ENCODE data around the gene ANK3. TPM values are rescaled to one million over a fixed set of nuclear protein-coding genes. Genes with fewer than 3 reads are reported as not detected.

Gene ANK3
- total and polyA plus RNA-seq, 2 experiments from 2014 or later, result 0.14 to 0.54 TPM

GRCh38 chr10:60413306-60414012 is 23.8 kb upstream of the ANK3 start:
- Histone ChIP-seq H3K4me3 (no peak overlapping the region), H3K9me3 (ENCODE audit: low read depth) (no peaks in the 10 kb centered on the region), H3K27me3 (replicated peaks; ENCODE audit: insufficient read depth) (no peaks in the 10 kb centered on the region), H4K20me1 (ENCODE audit: insufficient read depth) (no peaks in the 10 kb centered on the region), H3K9ac (no peak overlapping the region), H3K4me1 (ENCODE audit: insufficient read depth) (peaks cover 27% of the 10 kb centered on the region), H3K9me2 (ENCODE audit: insufficient read depth) (no peaks in the 10 kb centered on the region), H3K79me2 (ENCODE audit: insufficient read depth) (no peaks in the 10 kb centered on the region), H3K27ac (no peak overlapping the region), H3F3A (ENCODE audit: insufficient read depth) (peaks cover 6% of the 10 kb centered on the region; the same call in 1 of the 2 replicates), H2AFZ (no peak overlapping the region), H3K4me2 (ENCODE audit: unreplicated experiment) (no peak overlapping the region), H3K36me3 (ENCODE audit: low read depth) (no peaks in the 10 kb centered on the region)
- WGBS, 2 experiments (ENCODE audit: low coverage in 1 of 2, low lambda C conversion rate in 2 of 2, missing lambda C conversion rate in 2 of 2), result 79 to 88% methylated on average over 2 of the region's 2 CpGs
- TF ChIP-seq EZH2phosphoT487 (IDR thresholded peaks at IDR 0.05; ENCODE audit: insufficient read depth, low read depth) (no peak), EZH2 (IDR thresholded peaks at IDR 0.05; ENCODE audit: insufficient read depth, poor library complexity, severe bottlenecking) (no peak)
- no peak for DNase-seq
- in situ Hi-C loops (cut with MboI), result no loop called here

- no peaks in the 10 kb centered on the region for H3K36me3 ChIP-seq (ENCODE audit: low read depth)
- no peak for TF ChIP-seq EZH2phosphoT487 (IDR thresholded peaks at IDR 0.05; ENCODE audit: insufficient read depth, low read depth)
- no peak for TF ChIP-seq EZH2 (IDR thresholded peaks at IDR 0.05; ENCODE audit: insufficient read depth, poor library complexity, severe bottlenecking)
- peaks cover 21% of the 10 kb centered on the region for H3K4me1 ChIP-seq (ENCODE audit: insufficient read depth)
- H3K4me3 ChIP-seq, result no peak overlapping the region
- in situ Hi-C loops (cut with MboI), result no loop called here
- H3K79me2 ChIP-seq (ENCODE audit: insufficient read depth), result no peaks in the 10 kb centered on the region
- no peak overlapping the region for H3K27ac ChIP-seq
- 93 to 95% methylated on average over 3 of the region's 3 CpGs for WGBS, 2 experiments (ENCODE audit: low coverage in 1 of 2, low lambda C conversion rate in 2 of 2, missing lambda C conversion rate in 2 of 2)
- H4K20me1 ChIP-seq (ENCODE audit: insufficient read depth), result no peaks in the 10 kb centered on the region
- H3K9me2 ChIP-seq (ENCODE audit: insufficient read depth), result no peaks in the 10 kb centered on the region
- DNase-seq, result no peak
- H3K4me2 ChIP-seq (ENCODE audit: unreplicated experiment), result no peak overlapping the region
- no peak overlapping the region for H3K9ac ChIP-seq
- no peaks in the 10 kb centered on the region for H3K27me3 ChIP-seq (replicated peaks; ENCODE audit: insufficient read depth)
- H2AFZ ChIP-seq, result no peak overlapping the region
- H3K9me3 ChIP-seq (ENCODE audit: low read depth), result no peaks in the 10 kb centered on the region
- H3F3A ChIP-seq (ENCODE audit: insufficient read depth), result peaks cover 6% of the 10 kb centered on the region; the same call in 1 of the 2 replicates
Observed at GRCh38 chr10:60410970-60411369, 21.3 kb upstream of the ANK3 start.

GRCh38 chr10:60409202-60409601 is 19.5 kb upstream of the ANK3 start:
- in situ Hi-C loops (cut with MboI), result no loop called here
- TF ChIP-seq EZH2 (IDR thresholded peaks at IDR 0.05; ENCODE audit: insufficient read depth, poor library complexity, severe bottlenecking) (no peak), EZH2phosphoT487 (IDR thresholded peaks at IDR 0.05; ENCODE audit: insufficient read depth, low read depth) (no peak)
- H3K27me3 ChIP-seq (replicated peaks; ENCODE audit: insufficient read depth), result no peaks in the 10 kb centered on the region
- no peaks in the 10 kb centered on the region for H4K20me1 ChIP-seq (ENCODE audit: insufficient read depth)
- H3K9ac ChIP-seq, result no peak overlapping the region
- H3F3A ChIP-seq (ENCODE audit: insufficient read depth), result no peaks in the 10 kb centered on the region
- no peak overlapping the region for H3K27ac ChIP-seq
- H3K4me1 ChIP-seq (ENCODE audit: insufficient read depth), result peaks cover 9% of the 10 kb centered on the region
- H3K9me2 ChIP-seq (ENCODE audit: insufficient read depth), result no peaks in the 10 kb centered on the region
- DNase-seq, result no peak
- H3K4me2 ChIP-seq (ENCODE audit: unreplicated experiment), result no peak overlapping the region
- H3K79me2 ChIP-seq (ENCODE audit: insufficient read depth), result no peaks in the 10 kb centered on the region
- WGBS, 2 experiments (ENCODE audit: low coverage in 1 of 2, low lambda C conversion rate in 2 of 2, missing lambda C conversion rate in 2 of 2), result 84 to 86% methylated on average over 2 of the region's 2 CpGs
- H3K4me3 ChIP-seq, result no peak overlapping the region
- H3K9me3 ChIP-seq (ENCODE audit: low read depth), result no peaks in the 10 kb centered on the region
- no peak overlapping the region for H2AFZ ChIP-seq
- no peaks in the 10 kb centered on the region for H3K36me3 ChIP-seq (ENCODE audit: low read depth)

DNA sequence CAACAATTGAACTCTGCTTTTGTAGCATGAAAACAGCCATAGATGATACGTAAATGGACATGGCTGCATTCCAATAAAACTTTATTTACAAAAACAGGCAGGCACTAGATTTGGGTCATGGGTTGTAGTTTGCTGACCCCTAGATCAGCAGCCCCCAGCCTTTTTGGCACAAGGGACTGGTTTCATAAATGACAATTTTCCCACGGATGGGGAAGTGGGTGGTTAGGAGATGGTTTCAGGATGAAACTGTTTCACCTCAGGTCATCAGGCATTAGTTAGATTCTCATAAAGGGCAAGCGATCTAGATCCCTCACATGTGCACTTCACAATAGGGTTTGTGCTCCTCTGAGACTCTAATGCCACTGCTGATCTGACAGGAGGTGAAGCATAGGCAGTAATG is 16.5 kb upstream of the ANK3 start:
- in situ Hi-C loops (cut with MboI), result no loop called here
- H3K9me3 ChIP-seq (ENCODE audit: low read depth), result no peaks in the 10 kb centered on the region
- H4K20me1 ChIP-seq (ENCODE audit: insufficient read depth), result no peaks in the 10 kb centered on the region
- no peak overlapping the region for H3K4me3 ChIP-seq
- 92% methylated on average over 3 of the region's 3 CpGs for WGBS, 2 experiments (ENCODE audit: low coverage in 1 of 2, low lambda C conversion rate in 2 of 2, missing lambda C conversion rate in 2 of 2)
- H3K27ac ChIP-seq, result no peak overlapping the region
- no peaks in the 10 kb centered on the region for H3K9me2 ChIP-seq (ENCODE audit: insufficient read depth)
- TF ChIP-seq EZH2 (IDR thresholded peaks at IDR 0.05; ENCODE audit: insufficient read depth, poor library complexity, severe bottlenecking) (no peak), EZH2phosphoT487 (IDR thresholded peaks at IDR 0.05; ENCODE audit: insufficient read depth, low read depth) (no peak)
- H3K36me3 ChIP-seq (ENCODE audit: low read depth), result no peaks in the 10 kb centered on the region
- H2AFZ ChIP-seq, result no peak overlapping the region; the same call in 1 of the 2 replicates
- no peaks in the 10 kb centered on the region for H3F3A ChIP-seq (ENCODE audit: insufficient read depth)
- no peaks in the 10 kb centered on the region for H3K27me3 ChIP-seq (replicated peaks; ENCODE audit: insufficient read depth)
- no peak for DNase-seq
- no peaks in the 10 kb centered on the region for H3K4me1 ChIP-seq (ENCODE audit: insufficient read depth)
- no peak overlapping the region for H3K4me2 ChIP-seq (ENCODE audit: unreplicated experiment)
- H3K9ac ChIP-seq, result no peak overlapping the region
- no peaks in the 10 kb centered on the region for H3K79me2 ChIP-seq (ENCODE audit: insufficient read depth)
